ENCODE results near the gene MDC1. TPM values are rescaled to one million over a fixed set of nuclear protein-coding genes. Genes with fewer than 3 reads are reported as not detected.

The MDC1 gene
- total and polyA plus RNA-seq, 2 experiments from 2014 or later = 4.9 to 7.1 TPM

GRCh38 chr6:30732237-30732943, 15.3 kb upstream of the MDC1 start:
- 92 to 93% methylated on average over 12 of the region's 12 CpGs for WGBS, 2 experiments (ENCODE audit: low coverage in 1 of 2, low lambda C conversion rate in 2 of 2, missing lambda C conversion rate in 2 of 2)
- peaks cover 5% of the 10 kb centered on the region; the same call in 1 of the 2 replicates for H3K4me1 ChIP-seq (ENCODE audit: insufficient read depth)
- no peaks in the 10 kb centered on the region for H3K9me2 ChIP-seq (ENCODE audit: insufficient read depth)
- peaks cover 65% of the 10 kb centered on the region for H3K79me2 ChIP-seq (ENCODE audit: insufficient read depth)
- in situ Hi-C loops (cut with MboI) = loop anchor here (10.0 to 25.0 kb wide), 2 partner anchors 142 to 355 kb away; no protein-coding TSS in a partner anchor
- H4K20me1 ChIP-seq (ENCODE audit: insufficient read depth) = no peaks in the 10 kb centered on the region
- no peaks in the 10 kb centered on the region for H3K9me3 ChIP-seq (ENCODE audit: low read depth)
- no peak for TF ChIP-seq EZH2phosphoT487 (IDR thresholded peaks at IDR 0.05; ENCODE audit: insufficient read depth, low read depth)
- no peak for DNase-seq
- no peak overlapping the region for H3K4me2 ChIP-seq (ENCODE audit: unreplicated experiment)
- H2AFZ ChIP-seq = no peak overlapping the region
- no peaks in the 10 kb centered on the region for H3K27me3 ChIP-seq (replicated peaks; ENCODE audit: insufficient read depth)
- no peak overlapping the region for H3K9ac ChIP-seq
- no peak overlapping the region for H3K27ac ChIP-seq
- no peak overlapping the region for H3K4me3 ChIP-seq
- peaks cover 61% of the 10 kb centered on the region for H3K36me3 ChIP-seq (ENCODE audit: low read depth)
- peaks cover 70% of the 10 kb centered on the region for H3F3A ChIP-seq (ENCODE audit: insufficient read depth)

DNA sequence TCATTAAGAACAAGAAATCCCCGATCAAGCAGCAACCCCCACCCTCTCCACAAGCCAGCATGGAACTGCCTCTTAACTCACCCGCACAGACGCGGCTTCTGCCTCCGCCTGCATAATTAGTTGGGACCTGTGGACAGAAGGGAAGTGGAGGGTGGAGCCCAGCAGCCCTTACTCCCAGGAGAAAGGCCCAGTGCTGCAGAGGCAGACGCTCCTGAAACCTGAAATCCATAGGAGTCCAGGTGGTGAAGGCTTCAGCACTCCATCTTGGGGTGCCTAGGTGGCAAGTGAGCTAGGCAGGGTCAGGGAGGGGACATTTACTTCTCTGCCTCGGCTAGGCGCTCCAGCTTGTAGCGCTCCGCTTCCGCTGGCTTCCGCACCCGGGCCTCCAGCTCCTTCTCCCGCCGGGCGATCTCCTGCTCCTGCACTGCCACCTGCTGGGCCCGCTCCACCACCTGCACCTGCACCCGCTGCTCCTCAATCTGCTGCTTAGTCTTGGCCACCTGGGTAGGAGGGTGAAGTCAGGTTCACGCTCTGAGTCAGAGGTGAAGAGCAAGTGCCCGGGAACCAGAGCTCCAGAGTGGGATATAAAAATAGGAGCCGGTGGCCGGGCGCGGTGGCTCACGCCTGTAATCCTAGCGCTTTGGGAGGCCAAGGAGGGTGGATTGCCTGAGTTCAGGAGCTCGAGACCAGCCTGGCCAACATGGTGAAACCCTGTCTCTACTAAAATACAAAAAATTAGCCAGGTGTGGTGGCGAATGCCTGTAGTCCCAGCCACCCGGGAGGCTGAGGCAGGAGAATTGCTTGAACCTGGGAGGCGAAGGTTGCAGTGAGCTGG, 13.7 kb upstream of the MDC1 start:
- Histone ChIP-seq H2AFZ (no peak overlapping the region), H3K9me3 (ENCODE audit: low read depth) (no peaks in the 10 kb centered on the region), H3K9me2 (ENCODE audit: insufficient read depth) (no peaks in the 10 kb centered on the region), H3K27me3 (replicated peaks; ENCODE audit: insufficient read depth) (no peaks in the 10 kb centered on the region), H3K27ac (no peak overlapping the region), H3K4me3 (no peak overlapping the region), H3K36me3 (ENCODE audit: low read depth) (peaks cover 56% of the 10 kb centered on the region), H3K9ac (no peak overlapping the region), H3K79me2 (ENCODE audit: insufficient read depth) (peaks cover 50% of the 10 kb centered on the region), H3K4me1 (ENCODE audit: insufficient read depth) (peaks cover 17% of the 10 kb centered on the region), H4K20me1 (ENCODE audit: insufficient read depth) (no peaks in the 10 kb centered on the region), H3K4me2 (ENCODE audit: unreplicated experiment) (no peak overlapping the region), H3F3A (ENCODE audit: insufficient read depth) (peaks cover 83% of the 10 kb centered on the region)
- TF ChIP-seq EZH2 (IDR thresholded peaks at IDR 0.05; ENCODE audit: insufficient read depth, poor library complexity, severe bottlenecking) (no peak), EZH2phosphoT487 (IDR thresholded peaks at IDR 0.05; ENCODE audit: insufficient read depth, low read depth) (no peak)
- 78 to 82% methylated on average over 30 of the region's 30 CpGs for WGBS, 2 experiments (ENCODE audit: low coverage in 1 of 2, low lambda C conversion rate in 2 of 2, missing lambda C conversion rate in 2 of 2)
- peak; percentile 41 for DNase-seq
- in situ Hi-C loops (cut with MboI) = loop anchor here (10.0 to 25.0 kb wide), 2 partner anchors 144 to 356 kb away; no protein-coding TSS in a partner anchor

- no peaks in the 10 kb centered on the region for H3K27me3 ChIP-seq (replicated peaks; ENCODE audit: insufficient read depth)
- peaks cover 15% of the 10 kb centered on the region; the same call in 1 of the 2 replicates for H4K20me1 ChIP-seq (ENCODE audit: insufficient read depth)
- peak overlapping the region; percentile 54 for H3K9ac ChIP-seq
- peak overlapping the region; percentile 95 for H3K27ac ChIP-seq
- in situ Hi-C loops (cut with MboI) = loop anchor here (25.0 kb wide), 1 partner anchor 359 kb away; no protein-coding TSS in a partner anchor
- WGBS, 2 experiments (ENCODE audit: low coverage in 1 of 2, low lambda C conversion rate in 2 of 2, missing lambda C conversion rate in 2 of 2) = 26 to 34% methylated on average over 7 of the region's 7 CpGs
- peaks cover 93% of the 10 kb centered on the region for H3F3A ChIP-seq (ENCODE audit: insufficient read depth)
- no peaks in the 10 kb centered on the region for H3K9me2 ChIP-seq (ENCODE audit: insufficient read depth)
- H3K79me2 ChIP-seq (ENCODE audit: insufficient read depth) = peaks cover 47% of the 10 kb centered on the region
- peaks cover 62% of the 10 kb centered on the region for H3K36me3 ChIP-seq (ENCODE audit: low read depth)
- H3K4me3 ChIP-seq = no peak overlapping the region
- H3K4me1 ChIP-seq (ENCODE audit: insufficient read depth) = peaks cover 45% of the 10 kb centered on the region
- TF ChIP-seq EZH2phosphoT487 (IDR thresholded peaks at IDR 0.05; ENCODE audit: insufficient read depth, low read depth) = no peak
- no peak for TF ChIP-seq EZH2 (IDR thresholded peaks at IDR 0.05; ENCODE audit: insufficient read depth, poor library complexity, severe bottlenecking)
- H3K4me2 ChIP-seq (ENCODE audit: unreplicated experiment) = no peak overlapping the region
- DNase-seq = peak; percentile 85
- no peaks in the 10 kb centered on the region for H3K9me3 ChIP-seq (ENCODE audit: low read depth)
- no peak overlapping the region for H2AFZ ChIP-seq
Measured at GRCh38 chr6:30727920-30728553, 11.0 kb upstream of the MDC1 start.
